ENCODE results near the gene FBXO34. TPM values are rescaled to one million over a fixed set of nuclear protein-coding genes. Genes with fewer than 3 reads are reported as not detected.

FBXO34 gene
- total and polyA plus RNA-seq, 10 of the 15 experiments (the other 5 are each of a cell fraction or from before 2014, with no cell fraction given), result 5.6 to 22.8 (median 17.6) TPM

- no peak for FAIRE-seq
- ChIA-PET POLR2A (no interaction called here), SMC1A (ENCODE audit: uncharacterized antibody, unreplicated experiment) (interaction anchor here (0.6 kb wide), 1 partner anchor 436 kb away, joined by 3 read pairs; no protein-coding TSS in a partner anchor), CTCF (no interaction called here), RAD21 (ENCODE audit: unreplicated experiment) (no interaction called here)
- in situ Hi-C loops (cut with MboI), result no loop called here
- Histone ChIP-seq H2AFZ (ENCODE audit: control insufficient read depth, low read depth, low read length) (no peak overlapping the region), H3K27me3 (replicated peaks in 1 of 2; ENCODE audit: control insufficient read depth in 2 of 2, insufficient read depth in 2 of 2, low read length in 1 of 2) (no peaks in the 10 kb centered on the region), H3K4me3 (no peak overlapping the region), H3K9ac (ENCODE audit: control insufficient read depth, insufficient read depth, low read length) (no peak overlapping the region), H4K20me1 (ENCODE audit: control insufficient read depth, insufficient read depth) (no peaks in the 10 kb centered on the region), H3K4me2 (ENCODE audit: control insufficient read depth, insufficient read depth) (no peak overlapping the region), H3K36me3 (ENCODE audit: control insufficient read depth in 2 of 2, insufficient read depth in 2 of 2, low read length in 1 of 2) (no peaks in the 10 kb centered on the region), H3K79me2 (ENCODE audit: control insufficient read depth, insufficient read depth, low read length) (no peaks in the 10 kb centered on the region), H3K27ac (ENCODE audit: control insufficient read depth, insufficient read depth) (no peak overlapping the region), H3K9me3 (replicated peaks; ENCODE audit: control insufficient read depth, insufficient read depth, low read length) (no peaks in the 10 kb centered on the region; the same call in 1 of the 3 replicates), H3K4me1 (ENCODE audit: control insufficient read depth, insufficient read depth, low read length) (no peaks in the 10 kb centered on the region)
- ATAC-seq, result no peak
- DNase-seq (ENCODE audit: low read depth, low spot score), result no peak
- BruUV-seq (replicated peaks), result no TSS peak
- TF ChIP-seq NFIC (IDR thresholded peaks at IDR 0.05; ENCODE audit: low read depth, low read length) (no peak), ASH2L (IDR thresholded peaks at IDR 0.05; ENCODE audit: borderline replicate concordance, low read depth) (no peak), CHD2 (IDR thresholded peaks at IDR 0.05; ENCODE audit: borderline replicate concordance, low read depth, low read length) (no peak), SIN3A (IDR thresholded peaks at IDR 0.05; ENCODE audit: low read depth, low read length) (no peak), YY1 (IDR thresholded peaks at IDR 0.05; ENCODE audit: low read depth, low read length) (no peak), ETV6 (conservative IDR thresholded peaks at IDR 0.05 in 1 of 2, IDR thresholded peaks at IDR 0.05 in 1 of 2; ENCODE audit: borderline replicate concordance in 1 of 2, low read depth in 1 of 2) (no peak), STAT3 (IDR thresholded peaks at IDR 0.05; ENCODE audit: low read depth, low read length) (no peak), SREBF1 (IDR thresholded peaks at IDR 0.05; ENCODE audit: low read length) (no peak), USF1 (IDR thresholded peaks at IDR 0.05; ENCODE audit: borderline replicate concordance, extremely low read length, insufficient read depth, low read depth, low read length) (no peak), RAD21 (IDR thresholded peaks at IDR 0.05; ENCODE audit: insufficient read depth, low read depth, low read length) (no peak), KDM1A (IDR thresholded peaks at IDR 0.05; ENCODE audit: borderline replicate concordance) (no peak), JUND (IDR thresholded peaks at IDR 0.05; ENCODE audit: low read depth, low read length) (no peak), IRF3 (IDR thresholded peaks at IDR 0.05) (no peak), NFXL1 (IDR thresholded peaks at IDR 0.05; ENCODE audit: borderline replicate concordance) (no peak)
- intact Hi-C loops (cut with micrococcal nuclease; ENCODE audit: unreplicated experiment), result no loop called here
Observed at GRCh38 chr14:55221968-55222367, 49.3 kb upstream of the FBXO34 start.

Data from GM12878 (cell line).